ENCODE results near the gene CRIP3.
"Not testable (repeated sequence)": the region's sequence is repeated elsewhere in the genome, so short reads cannot be mapped to it uniquely, and the experiment has no call there.

The CRIP3 gene, protein sequence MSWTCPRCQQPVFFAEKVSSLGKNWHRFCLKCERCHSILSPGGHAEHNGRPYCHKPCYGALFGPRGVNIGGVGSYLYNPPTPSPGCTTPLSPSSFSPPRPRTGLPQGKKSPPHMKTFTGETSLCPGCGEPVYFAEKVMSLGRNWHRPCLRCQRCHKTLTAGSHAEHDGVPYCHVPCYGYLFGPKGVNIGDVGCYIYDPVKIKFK

DNA sequence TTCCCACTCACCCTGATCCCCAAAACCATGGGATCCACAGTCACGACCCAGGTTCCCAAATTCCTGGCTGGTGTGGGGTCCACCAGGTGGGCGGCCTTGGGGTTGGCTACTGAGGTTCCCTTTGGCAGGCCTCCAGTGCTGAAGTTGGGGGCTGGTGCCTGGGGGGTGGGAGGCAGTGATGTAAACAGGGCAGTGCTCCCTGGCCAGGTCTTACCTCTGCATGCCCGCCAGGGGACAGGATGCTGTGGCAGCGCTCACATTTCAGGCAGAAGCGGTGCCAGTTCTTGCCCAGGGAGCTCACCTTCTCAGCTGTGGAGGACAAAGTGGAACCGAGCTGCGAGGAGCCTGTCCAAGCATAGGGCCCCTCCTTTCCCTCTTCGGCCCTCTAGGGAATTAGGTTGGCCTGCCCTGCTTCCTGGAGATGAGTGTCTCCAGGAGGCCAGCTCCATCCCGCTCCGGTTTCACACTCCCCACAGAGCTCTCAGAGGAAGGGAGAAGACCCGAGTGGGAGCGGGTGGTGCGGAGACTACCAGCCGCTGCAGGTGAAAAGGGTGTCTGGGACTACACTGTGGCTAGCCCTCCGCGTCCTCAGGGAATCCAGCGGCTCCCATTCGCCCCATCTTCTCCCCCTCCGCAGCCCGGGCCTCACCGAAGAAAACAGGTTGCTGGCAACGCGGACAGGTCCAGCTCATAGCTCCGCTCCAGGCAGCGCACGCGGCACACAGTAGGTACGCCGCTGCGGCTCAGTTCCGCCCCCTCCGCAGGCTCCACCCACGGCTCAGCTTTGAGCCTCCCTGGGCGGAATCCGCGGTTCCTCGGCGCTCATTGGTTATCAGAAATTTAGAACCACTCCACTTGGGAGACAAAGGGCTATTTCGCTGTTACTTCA is at the start of gene CRIP3:
TSS of gene CRIP3 (minus strand) at position 726 of the 889 bp plus-strand sequence. CDS start at position 692, 34 bp downstream.
- peak; percentile 56 to 72 for DNase-seq

DNA sequence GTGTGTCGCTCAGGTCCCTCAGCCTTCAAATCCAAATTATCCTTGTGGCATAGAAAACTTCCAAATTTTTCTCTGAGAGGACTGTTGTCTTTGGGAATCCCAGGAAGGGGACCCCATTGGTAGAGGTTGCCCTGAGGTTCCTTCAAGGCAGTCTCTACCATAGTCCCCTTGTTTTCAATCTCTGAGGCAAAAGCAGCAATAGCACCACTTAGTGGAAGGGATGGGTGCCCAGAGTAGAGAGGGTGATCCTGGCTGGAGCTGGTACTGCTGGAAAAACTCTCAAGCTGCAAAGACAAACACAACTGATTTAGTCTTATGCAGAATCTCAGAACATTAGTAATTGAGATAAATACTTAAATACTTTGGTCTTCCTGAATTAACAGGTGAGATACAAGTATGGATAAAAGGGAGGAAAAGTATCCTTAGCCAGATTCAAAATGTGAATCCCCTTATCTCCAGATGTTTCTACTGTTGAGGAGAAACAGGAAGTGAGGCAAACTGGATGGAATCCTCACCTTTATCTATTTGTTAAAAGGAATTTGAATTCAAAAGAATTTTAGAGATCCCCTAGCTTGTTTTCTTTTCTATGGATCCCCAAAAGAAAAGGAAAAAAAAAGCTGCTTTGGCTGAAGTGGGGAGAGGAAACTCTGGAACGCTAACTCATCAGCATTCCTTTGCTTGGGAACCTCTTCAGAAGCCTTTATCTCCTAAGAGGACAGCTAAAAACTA is 47.4 kb upstream of the CRIP3 start:
- DNase-seq, result no peak

DNA sequence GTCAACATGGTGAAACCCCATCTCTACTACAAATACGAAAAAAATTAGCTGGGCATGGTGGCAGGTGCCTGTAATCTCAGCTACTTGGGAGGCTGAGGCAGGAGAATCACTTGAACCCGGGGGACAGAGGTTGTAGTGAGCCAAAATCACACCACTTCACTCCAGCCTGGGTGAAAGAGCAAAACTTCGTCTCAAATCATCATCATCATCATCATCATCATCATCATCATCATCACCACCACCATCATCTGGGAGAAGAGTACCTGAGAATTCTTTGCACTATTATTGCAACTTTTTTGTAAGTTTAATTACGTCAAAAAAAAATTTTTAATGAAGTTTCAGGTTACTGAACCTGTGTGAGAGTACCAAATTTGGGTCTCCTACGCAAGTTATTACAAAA is 43.3 kb upstream of the CRIP3 start:
- DNase-seq, result not testable (repeated sequence)

DNA sequence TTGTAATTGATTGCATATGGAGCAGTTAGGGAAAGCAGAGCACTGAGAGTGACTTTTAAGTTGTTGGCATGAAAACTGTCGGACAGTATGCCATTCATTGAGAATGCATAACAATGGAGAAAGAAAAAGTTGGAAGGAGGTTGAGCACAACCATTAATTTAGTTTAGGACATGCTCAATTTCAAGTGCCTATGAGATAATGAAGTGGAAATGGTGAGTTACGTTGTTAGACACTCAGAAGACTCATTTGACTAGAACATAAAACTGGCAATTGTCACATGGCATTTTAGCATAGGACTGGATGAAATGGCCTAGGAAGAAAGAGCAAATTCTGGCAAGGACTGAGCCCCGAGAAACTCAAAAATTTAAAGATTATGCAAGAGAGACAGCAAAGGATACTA is 38.8 kb upstream of the CRIP3 start:
- DNase-seq, result no peak

DNA sequence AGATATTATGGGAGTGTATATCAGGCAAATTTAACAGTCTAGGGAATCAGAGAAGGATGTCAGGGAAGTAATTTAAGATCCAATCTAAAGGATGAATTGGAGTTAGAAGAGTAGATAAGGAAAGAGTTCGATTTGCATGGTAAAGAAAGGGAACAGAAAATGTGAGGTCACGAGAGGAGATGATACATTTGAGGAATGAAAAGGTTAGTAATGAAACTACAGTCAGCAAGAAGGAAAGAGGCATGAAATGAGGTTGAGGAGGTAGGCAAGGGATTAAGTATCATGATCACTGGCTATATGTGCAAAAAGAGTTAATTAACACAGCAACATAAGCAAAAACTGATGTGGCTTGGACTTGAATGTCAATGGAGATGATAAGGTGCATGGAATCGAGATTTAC is 38.4 kb upstream of the CRIP3 start:
- no peak for DNase-seq

DNA sequence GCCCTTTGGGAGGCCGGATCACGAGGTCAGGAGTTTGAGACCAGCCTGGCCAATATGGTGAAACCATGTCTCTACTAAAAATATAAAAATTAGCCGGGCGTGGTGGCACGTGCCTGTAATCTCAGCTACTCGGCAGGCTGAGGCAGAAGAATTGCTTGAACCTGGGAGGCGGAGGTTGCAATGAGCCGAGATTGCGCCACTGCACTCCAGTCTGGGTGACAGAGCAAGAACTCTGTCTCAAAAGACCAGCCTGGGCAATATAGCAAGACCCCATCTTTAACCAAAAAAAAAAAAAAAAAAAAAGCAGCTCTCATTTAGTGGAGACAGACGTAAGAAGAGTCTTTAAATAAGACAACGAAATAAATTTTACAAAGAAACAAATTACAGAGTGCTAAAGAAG is 37.6 kb upstream of the CRIP3 start:
- DNase-seq, result not testable (repeated sequence)

DNA sequence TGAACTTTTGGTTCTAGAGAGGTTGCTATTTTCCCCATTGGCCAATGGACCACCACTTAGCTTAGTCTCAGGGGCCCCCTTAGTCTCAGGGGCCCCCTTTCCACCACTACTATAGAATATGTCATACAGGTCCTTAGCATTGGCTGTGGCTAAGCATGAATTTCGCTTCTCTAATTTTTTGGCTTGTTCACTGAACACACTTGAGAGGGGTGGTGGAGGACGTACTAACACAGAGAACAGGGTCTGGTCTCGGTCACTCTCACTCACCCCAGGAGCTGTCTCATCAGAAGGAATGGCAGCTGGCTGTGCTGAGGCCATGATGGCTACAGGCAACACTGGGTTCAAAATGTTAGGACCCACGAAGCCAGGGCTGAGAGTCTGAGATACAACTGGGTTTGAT is 30.5 kb upstream of the CRIP3 start:
- DNase-seq, result no peak

DNA sequence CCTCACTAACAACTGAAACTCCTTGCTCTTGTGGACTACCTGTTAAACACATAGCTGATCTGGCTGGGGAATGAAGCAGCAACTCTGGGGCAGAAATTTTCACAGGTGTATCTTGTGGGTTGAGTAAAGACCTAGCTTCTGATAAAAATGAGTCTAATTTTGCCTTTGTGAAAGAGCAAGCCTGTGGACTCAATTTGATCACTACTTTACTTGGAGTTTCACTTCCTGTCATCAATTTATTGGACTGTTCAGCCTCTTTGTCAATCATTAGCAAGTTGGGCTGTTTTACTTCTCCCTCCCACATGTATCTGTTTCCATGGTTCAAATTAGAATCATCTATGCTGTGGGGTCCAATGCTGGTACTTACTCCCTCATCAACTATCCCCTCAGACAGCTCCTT is 29.6 kb upstream of the CRIP3 start:
- DNase-seq, result no peak

DNA sequence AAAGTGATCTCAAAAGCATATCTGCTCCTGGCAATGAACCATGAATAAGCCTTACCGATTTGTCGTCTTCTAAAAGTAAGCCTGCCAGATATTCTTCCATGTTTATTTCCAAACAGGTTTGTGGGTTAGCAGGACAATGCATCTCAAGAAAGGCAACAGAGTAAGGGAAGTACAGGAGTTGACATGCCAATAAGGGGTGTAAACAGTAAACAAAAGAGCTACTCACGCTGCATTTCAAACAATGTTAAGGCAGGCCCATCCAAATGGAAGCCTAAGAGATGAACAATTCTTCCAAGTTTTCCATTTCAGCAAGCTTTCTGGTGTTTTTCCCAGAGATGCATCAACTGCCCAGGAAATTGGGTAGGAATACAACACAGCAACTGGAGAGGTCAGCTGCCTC is 27.8 kb upstream of the CRIP3 start:
- DNase-seq, result no peak

DNA sequence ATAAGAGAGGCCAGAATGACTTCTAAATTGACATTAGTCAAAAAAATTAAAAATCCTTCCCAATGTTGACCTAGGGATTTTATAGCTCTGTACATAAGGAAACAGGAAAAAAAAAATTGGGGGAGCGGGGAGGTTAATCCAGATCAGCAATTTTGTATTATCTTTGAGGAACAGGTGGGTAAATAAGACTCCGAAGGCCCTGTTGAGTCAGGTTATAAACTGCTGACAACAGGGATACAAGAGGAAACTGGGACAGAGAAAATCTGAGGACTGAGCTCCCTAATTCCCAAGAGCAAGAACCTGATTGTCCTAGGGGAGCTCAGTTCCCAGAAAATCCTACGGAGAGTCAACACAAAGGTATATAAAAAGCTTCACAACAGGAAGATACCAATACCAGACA is 26.8 kb upstream of the CRIP3 start:
- DNase-seq, result no peak

DNA sequence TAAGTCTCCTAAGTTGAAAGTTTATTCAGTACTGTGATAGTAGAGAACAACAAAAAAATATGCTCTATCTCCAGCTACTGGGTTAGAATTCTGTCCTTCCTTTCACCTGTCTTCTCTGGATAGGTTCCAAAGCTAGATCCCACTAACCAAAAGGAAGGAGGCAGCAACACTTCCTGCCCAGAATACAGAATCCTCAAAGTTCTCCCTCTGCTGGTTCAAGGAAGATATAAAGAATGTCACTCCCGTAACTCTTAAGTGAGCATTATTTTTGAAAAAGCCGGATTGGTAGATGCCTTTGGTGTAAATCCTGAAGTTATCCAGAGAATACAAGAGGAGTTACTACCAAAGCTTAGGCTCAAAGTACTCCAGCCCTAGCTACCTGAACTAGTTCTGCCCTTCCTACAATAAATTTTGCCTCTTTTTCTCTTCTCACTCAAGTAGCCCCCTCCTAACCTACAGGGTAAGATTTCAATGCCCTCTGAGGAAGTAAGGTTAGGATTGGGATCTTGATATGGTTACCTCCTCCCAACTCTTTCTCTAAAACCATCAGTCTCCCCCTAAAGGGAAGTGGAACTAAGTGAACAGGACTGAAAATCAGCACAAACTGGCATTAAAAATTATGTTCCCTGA is 26.0 kb upstream of the CRIP3 start:
- no peak for DNase-seq

DNA sequence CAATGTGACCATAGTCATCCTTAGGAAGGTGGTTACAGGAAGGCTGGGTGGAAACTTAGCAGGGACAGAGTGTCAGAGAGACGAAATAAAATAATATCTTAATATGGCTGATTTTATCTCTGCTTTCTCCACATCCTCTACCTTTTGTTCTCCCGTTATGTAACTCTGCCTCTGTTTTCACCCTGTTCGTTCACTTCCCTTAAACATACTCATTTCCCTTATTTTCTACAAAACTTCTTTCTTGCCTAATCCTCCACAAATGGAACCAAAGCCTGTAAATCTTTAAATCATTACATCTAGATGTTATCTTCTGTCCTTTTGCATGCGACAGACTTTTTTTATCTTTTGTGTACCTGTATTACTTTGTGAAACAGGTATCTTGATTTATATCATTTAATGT is 23.3 kb upstream of the CRIP3 start:
- no peak for DNase-seq

DNA sequence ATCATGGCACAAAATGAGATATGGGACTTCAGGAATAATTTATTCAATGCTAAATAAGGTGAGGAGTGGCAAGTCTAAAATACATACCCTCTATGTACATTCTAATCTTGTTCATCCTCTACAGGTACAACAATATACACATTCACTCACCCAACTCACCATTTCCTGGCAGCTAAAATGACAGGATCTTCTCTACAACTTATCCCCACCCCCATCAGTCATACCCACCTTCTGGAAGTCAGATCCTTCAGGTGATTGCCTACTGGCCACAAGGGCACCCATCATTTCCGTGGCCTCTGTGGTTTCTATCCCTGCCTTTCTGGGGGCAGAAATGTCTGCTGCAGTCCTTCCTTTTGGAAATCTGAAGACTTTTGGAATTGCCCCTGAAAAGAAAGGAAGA is 22.8 kb upstream of the CRIP3 start:
- no peak for DNase-seq

DNA sequence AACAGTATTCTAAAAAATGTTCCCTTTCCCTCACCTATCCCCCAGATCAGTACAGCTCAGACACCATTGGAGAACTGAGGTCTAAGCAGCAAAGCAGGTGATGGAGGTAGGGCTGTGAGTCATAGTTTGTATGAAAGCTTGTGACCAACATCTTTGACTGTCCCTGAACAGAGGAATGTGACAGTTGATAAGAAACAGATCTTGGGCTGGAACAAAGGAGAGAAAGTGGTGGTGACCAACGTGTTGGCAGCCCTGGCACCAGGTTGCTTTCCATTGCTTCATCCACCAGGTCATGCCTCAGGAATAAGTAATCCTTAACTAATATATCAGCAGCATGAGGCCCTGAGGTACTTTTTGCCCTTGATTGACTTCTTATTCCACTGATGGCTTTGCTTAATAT is 19.9 kb upstream of the CRIP3 start:
- DNase-seq, result no peak

DNA sequence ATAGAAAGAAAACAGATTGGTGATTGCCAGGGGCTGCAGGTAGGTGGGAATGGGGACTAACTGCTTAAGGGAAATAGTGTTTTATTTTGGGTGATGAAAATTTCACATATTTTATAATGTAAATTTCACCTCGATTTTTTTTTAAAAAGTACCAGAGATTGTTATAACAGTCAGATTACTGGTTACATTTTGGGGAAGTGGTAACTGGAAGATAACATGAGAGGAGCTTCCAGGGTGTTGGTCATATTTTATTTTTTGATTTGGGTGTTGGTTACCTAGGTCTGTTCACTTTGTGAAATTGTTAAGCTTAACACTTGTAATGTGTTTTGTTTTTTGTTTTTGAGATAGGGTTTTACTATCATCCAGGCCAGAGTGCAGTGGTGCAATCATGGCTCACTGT is 17.2 kb upstream of the CRIP3 start:
- no peak for DNase-seq

DNA sequence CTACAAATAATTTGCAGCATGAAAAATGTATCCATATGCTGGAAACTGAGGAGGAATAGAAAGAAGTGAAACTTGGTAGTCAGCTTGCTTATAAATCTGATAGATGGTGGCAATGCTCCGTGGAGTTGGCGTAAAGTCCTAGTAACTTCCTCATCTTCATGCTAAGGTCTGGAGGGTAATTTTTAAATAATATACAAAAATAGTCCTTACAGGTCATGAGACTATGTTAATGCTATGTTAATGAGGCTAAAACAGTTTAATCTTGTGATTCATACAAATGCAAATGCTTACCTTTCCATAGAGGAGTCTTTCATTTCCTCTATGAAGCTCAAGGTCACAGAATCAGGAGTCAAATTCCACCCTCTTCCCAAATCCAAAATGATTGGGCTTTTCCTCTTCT is 9.4 kb upstream of the CRIP3 start:
- DNase-seq, result no peak

DNA sequence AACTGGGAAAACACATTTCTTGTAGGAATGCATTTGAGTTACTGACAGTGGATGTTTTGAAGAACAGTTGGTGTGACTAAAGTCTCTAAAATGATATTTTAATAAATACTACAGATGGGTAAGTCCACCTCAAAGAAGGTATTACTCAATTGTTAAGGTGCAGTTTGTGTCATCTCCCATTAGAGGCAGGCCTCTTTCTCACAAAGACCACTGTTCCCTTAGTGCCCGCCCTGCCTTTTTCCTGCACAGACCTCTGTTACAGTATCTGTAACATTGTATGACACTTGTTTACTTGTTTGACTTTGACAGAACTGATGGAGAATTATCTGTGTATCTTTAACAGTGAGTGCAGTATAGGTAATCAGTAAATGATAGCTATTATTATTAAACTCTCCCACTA is 5.2 kb upstream of the CRIP3 start:
- DNase-seq, result no peak

DNA sequence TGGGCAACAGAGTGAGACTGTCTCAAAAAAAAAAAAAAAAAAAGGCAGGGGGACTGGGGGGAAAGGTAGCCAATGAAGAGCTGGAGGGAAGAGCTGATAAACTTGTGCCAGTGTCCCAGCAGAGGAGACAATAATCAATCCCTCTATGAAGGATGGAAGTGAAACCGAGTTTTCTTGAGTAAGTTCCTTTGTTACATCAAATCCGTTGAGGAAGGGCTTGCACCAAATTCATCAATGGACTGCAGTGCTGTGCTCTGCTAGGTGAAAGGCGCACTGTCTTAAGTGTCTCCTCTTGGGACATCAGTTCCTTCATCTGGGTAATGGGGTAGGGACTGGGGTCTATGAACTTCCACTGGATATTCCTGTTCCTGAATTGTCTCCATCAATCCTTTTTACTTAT is 3.0 kb upstream of the CRIP3 start:
- DNase-seq, result no peak

DNA sequence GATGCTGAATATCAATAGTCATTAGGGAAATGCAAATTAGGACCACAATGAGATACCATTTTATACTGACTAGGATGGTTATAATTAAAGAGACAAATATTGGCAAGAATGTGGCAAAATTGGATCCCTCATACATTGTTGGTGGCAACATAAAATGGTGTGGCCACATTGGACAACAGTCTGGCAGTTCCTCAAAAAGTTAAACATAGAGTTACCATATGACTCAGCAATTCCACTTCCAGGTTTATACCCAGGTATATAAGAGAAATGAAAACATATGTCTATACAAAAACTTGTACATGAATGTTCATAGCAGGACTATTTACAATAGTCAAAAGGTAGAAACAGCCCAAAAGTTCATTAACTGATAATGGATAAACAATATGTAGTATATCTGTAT is 2.0 kb upstream of the CRIP3 start:
- no peak for DNase-seq

DNA sequence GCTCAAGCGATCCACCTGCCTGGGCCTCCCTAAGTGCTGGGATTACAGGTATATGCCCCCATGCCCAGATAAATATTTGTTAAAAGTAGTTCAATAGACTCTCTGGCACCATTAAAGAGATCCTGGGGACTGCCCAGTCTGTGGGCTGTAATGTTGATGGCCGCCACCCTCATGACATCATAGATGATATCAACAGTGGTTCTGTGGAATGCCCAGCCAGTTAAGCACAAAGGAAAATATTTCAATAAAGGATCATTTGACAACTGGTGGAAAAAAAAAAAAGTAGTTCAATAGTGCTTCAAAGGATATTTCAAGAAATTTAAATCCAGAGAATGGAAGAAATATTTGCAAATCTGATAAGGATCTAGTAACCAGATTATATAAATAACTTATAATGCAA is 1.5 kb upstream of the CRIP3 start:
- no peak for DNase-seq

DNA sequence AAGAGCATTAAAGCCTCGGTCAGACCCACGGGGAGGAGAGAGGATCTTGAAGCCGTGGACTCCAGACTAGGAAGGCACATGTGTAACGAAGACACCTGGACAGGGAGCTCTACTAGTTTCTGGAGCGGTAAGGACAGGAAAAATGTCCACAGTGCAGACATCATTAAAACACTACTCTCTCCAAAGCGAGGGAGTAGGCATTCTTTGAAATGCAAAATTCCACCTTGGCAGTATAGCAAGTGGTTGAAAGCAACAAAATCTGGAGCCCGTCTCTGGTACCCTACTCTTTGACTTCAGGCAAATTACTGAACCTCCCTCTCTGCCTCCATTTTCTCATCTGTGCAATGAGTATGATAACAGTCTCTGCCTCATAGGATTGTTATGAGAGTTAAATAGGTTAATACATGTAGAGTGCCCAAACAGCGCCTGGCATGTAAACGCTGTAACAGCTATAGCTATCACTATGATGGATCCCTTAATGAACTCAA is 408 bp upstream of the CRIP3 start:
- DNase-seq, result no peak

DNA sequence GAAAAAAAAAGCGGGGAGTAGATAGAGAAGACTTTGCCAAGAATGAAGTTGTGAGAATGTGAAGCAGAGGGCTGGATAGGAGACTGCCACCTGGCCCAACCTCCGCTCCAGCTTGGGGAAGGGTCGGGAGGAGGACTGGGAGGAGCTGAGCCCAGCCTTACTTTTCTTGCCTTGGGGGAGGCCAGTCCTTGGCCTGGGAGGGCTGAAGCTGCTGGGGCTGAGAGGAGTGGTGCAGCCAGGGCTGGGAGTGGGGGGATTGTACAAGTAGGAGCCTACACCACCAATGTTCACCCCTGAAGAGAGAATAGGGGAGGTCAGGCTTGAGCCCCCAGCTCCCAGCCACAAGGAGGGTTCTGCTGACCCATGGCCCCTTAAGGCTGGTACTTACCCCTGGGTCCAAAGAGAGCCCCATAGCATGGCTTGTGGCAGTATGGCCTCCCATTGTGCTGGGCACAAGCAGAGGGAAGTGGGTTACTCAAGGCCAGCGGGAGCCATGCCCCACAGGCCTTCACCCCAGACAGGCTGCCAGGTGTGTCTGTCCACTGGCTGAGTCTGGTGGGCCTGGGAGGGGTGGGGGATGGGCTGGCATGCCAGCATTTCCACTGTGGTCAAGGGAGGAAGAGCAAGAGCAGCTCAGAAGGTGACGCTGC is 1.1 kb downstream of the CRIP3 start:
- DNase-seq, result no peak

DNA sequence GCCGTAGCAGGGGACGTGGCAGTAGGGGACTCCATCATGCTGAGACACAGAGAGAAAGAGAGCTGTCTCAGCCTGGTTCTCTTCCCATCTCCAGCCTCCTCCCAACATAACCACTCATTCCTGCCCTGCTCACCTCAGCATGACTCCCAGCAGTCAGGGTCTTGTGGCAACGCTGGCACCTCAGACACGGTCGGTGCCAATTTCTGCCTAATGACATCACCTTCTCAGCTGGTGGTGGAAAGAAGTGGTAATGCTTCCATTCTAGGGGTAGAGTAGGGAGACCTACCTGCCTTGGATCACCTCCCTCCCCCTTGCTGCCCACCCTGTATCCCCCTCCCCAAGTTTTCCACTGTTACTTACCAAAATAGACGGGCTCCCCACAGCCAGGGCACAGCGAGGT is 2.5 kb downstream of the CRIP3 start:
- DNase-seq, result peak in 1 of 2 experiments; percentile 11
